Measurements from ENCODE around the gene HEBP2. TPM values are rescaled to one million over a fixed set of nuclear protein-coding genes. Genes with fewer than 3 reads are reported as not detected.

Gene HEBP2
- total RNA-seq, 1 donor from 2014 or later: 101 TPM

GRCh38 chr6:138432063-138432356 is 28.0 kb downstream of the HEBP2 start:
- Histone ChIP-seq H3K9me3 (replicated peaks) (no peaks in the 10 kb centered on the region), H3K27me3 (ENCODE audit: low read depth) (no peaks in the 10 kb centered on the region), H3K4me3 (no peak overlapping the region), H3K4me1 (peaks cover 61% of the 10 kb centered on the region), H3K27ac (replicated peaks) (peak overlapping the region; percentile 83), H3K36me3 (no peaks in the 10 kb centered on the region)
- no peak for TF ChIP-seq CTCF (IDR thresholded peaks at IDR 0.05; ENCODE audit: borderline replicate concordance)
- intact Hi-C loops (cut with micrococcal nuclease): loop anchor here (10.0 kb wide), 1 partner anchor 73 kb away; no protein-coding TSS in a partner anchor
- no peak for DNase-seq

- Histone ChIP-seq H3K36me3 (no peaks in the 10 kb centered on the region), H3K4me3 (no peak overlapping the region), H3K4me1 (peaks cover 55% of the 10 kb centered on the region), H3K27ac (replicated peaks) (no peak overlapping the region), H3K9me3 (replicated peaks) (no peaks in the 10 kb centered on the region), H3K27me3 (ENCODE audit: low read depth) (no peaks in the 10 kb centered on the region)
- intact Hi-C loops (cut with micrococcal nuclease): loop anchor here (10.0 kb wide), 1 partner anchor 71 kb away; no protein-coding TSS in a partner anchor
- DNase-seq: no peak
- no peak for TF ChIP-seq CTCF (IDR thresholded peaks at IDR 0.05; ENCODE audit: borderline replicate concordance)
Observed at GRCh38 chr6:138434096-138434495, 30.1 kb downstream of the HEBP2 start.

GRCh38 chr6:138434925-138435324 is 30.9 kb downstream of the HEBP2 start:
- Histone ChIP-seq H3K4me3 (no peak overlapping the region), H3K27ac (replicated peaks) (peak overlapping the region; percentile 31), H3K36me3 (no peaks in the 10 kb centered on the region), H3K9me3 (replicated peaks) (no peaks in the 10 kb centered on the region), H3K27me3 (ENCODE audit: low read depth) (no peaks in the 10 kb centered on the region), H3K4me1 (peaks cover 55% of the 10 kb centered on the region)
- no peak for TF ChIP-seq CTCF (IDR thresholded peaks at IDR 0.05; ENCODE audit: borderline replicate concordance)
- DNase-seq: no peak
- intact Hi-C loops (cut with micrococcal nuclease): loop anchor here (10.0 kb wide), 1 partner anchor 70 kb away; no protein-coding TSS in a partner anchor

- no peaks in the 10 kb centered on the region for H3K36me3 ChIP-seq
- no peak overlapping the region for H3K4me3 ChIP-seq
- no peaks in the 10 kb centered on the region for H3K9me3 ChIP-seq (replicated peaks)
- peaks cover 55% of the 10 kb centered on the region for H3K4me1 ChIP-seq
- TF ChIP-seq CTCF (IDR thresholded peaks at IDR 0.05; ENCODE audit: borderline replicate concordance): no peak
- no peak for DNase-seq
- no peaks in the 10 kb centered on the region for H3K27me3 ChIP-seq (ENCODE audit: low read depth)
- intact Hi-C loops (cut with micrococcal nuclease): loop anchor here (10.0 kb wide), 1 partner anchor 65 kb away; no protein-coding TSS in a partner anchor
- H3K27ac ChIP-seq (replicated peaks): peak overlapping the region; percentile 41
Observed at GRCh38 chr6:138439546-138439945, 35.5 kb downstream of the HEBP2 start.

- TF ChIP-seq CTCF (IDR thresholded peaks at IDR 0.05; ENCODE audit: borderline replicate concordance): no peak
- H3K27ac ChIP-seq (replicated peaks): peak overlapping the region; percentile 41
- intact Hi-C loops (cut with micrococcal nuclease): no loop called here
Observed at GRCh38 chr6:138440296-138440695, 36.3 kb downstream of the HEBP2 start.

More at GRCh38 chr6:138440296-138440695, 36.3 kb downstream of the HEBP2 start:
- no peaks in the 10 kb centered on the region for H3K27me3 ChIP-seq (ENCODE audit: low read depth)
- H3K36me3 ChIP-seq: no peaks in the 10 kb centered on the region
- H3K4me1 ChIP-seq: peaks cover 55% of the 10 kb centered on the region
- H3K4me3 ChIP-seq: no peak overlapping the region
- no peaks in the 10 kb centered on the region for H3K9me3 ChIP-seq (replicated peaks)
- DNase-seq: no peak

Measured in left ventricle myocardium inferior (tissue), 1 donor.